Breast epithelium (tissue), 4 donors: ENCODE measurements around the gene ZNF512B. TPM values are rescaled to one million over a fixed set of nuclear protein-coding genes. Genes with fewer than 3 reads are reported as not detected.

Source experiments
- DNase-seq, 2 donors: peaks; one replicate each; pipeline ENCODE4 v3.0.0-alpha.2; 2019; ENCODE audit warnings: low spot score in 2 of 2
- H3K27ac ChIP-seq, 2 donors: fragments of 200-600 bp; sonication (generic) in 1 of 2; one replicate each; pipeline ENCODE4 v1.5.1; 2016 to 2019; ENCODE audit warnings: mild to moderate bottlenecking in 1 of 2
- H3K27me3 ChIP-seq, 2 donors: fragments of 200-600 bp; sonication (generic) in 1 of 2; one replicate each; pipeline versions ENCODE4 v1.5.1 to v1.6.0; 2017 to 2019; ENCODE audit warnings: control low read depth in 1 of 2, mild to moderate bottlenecking in 1 of 2
- H3K36me3 ChIP-seq: fragments of 200-600 bp; one replicate; pipeline ENCODE4 v1.5.1; 2019
- H3K4me1 ChIP-seq, 2 donors: fragments of 200-600 bp; sonication (generic); one replicate each; pipeline ENCODE4 v1.5.1; 2016 to 2019; ENCODE audit warnings: control low read depth in 1 of 2
- H3K4me3 ChIP-seq, 3 donors: fragments of 200-600 bp; sonication (generic); 1 replicate in 2 of 3; 2 replicates in 1 of 3; pipeline ENCODE4 v1.5.1; 2016 to 2019; ENCODE audit warnings: mild to moderate bottlenecking in 3 of 3, moderate library complexity in 2 of 3
- H3K9me3 ChIP-seq, 2 donors: fragments of 200-600 bp; sonication (generic) in 1 of 2; one replicate each; pipeline ENCODE4 v1.5.1; 2016 to 2019; ENCODE audit warnings: control low read depth in 1 of 2
- CTCF ChIP-seq, 3 donors: fragments of 450-650 bp; IDR thresholded peaks; one replicate each; pipeline ENCODE4 v1.5.1; 2016 to 2017; ENCODE audit warnings: antibody characterized with exemption in 3 of 3, mild to moderate bottlenecking in 3 of 3, moderate library complexity in 3 of 3
- POLR2A ChIP-seq: fragments of 450-650 bp; IDR thresholded peaks from one replicate; pipeline ENCODE4 v1.6.1; 2016; ENCODE audit warnings: antibody characterized with exemption, mild to moderate bottlenecking, moderate library complexity
- POLR2AphosphoS5 ChIP-seq, 3 donors: sonication (generic); formaldehyde crosslinking; IDR thresholded peaks; one replicate each; pipeline ENCODE4 v1.6.1; 2017; ENCODE audit warnings: antibody characterized with exemption in 3 of 3
- intact Hi-C: fragments of 100-400 bp; cut with DNase I; formaldehyde crosslinking; loops from one replicate; pipeline ENCODE4 v1.15.1; 2023; ENCODE audit warnings: low total_unique reads
- total RNA-seq, 3 donors: library from RNA; depleted of rRNA; stranded (reverse); fragments of >200 nt; gene quantifications; one replicate each; pipeline ENCODE4 v1.1.0, GENCODE V29; 2016

The ZNF512B gene
- total RNA-seq, 3 donors from 2014 or later: 5.8 to 12.7 (median 9.2) TPM

GRCh38 chr20:63942250-63942951 is 27.3 kb downstream of the ZNF512B start:
- no peak for TF ChIP-seq POLR2A
- TF ChIP-seq POLR2AphosphoS5 (IDR thresholded peaks at IDR 0.05): no peak
- no peak for TF ChIP-seq CTCF (IDR thresholded peaks at IDR 0.05)
- H3K4me1 ChIP-seq: peaks cover 4 to 7% of the 10 kb centered on the region in 2 donors
- H3K27me3 ChIP-seq: no peaks in the 10 kb centered on the region
- intact Hi-C loops: no loop called here
- H3K36me3 ChIP-seq: peaks cover 10% of the 10 kb centered on the region
- no peaks in the 10 kb centered on the region for H3K9me3 ChIP-seq
- peak overlapping the region; percentile 81 to 88 for H3K27ac ChIP-seq
- DNase-seq: no peak
- H3K4me3 ChIP-seq: peak overlapping the region in 2 of 3 donors; percentile 9 to 44

- Histone ChIP-seq H3K9me3 (no peaks in the 10 kb centered on the region), H3K4me3 (no peak overlapping the region), H3K27ac (peak overlapping the region; percentile 52 to 71), H3K27me3 (no peaks in the 10 kb centered on the region), H3K4me1 (peaks cover 4 to 7% of the 10 kb centered on the region in 2 donors), H3K36me3 (peaks cover 10% of the 10 kb centered on the region)
- no peak for TF ChIP-seq POLR2A
- no peak for TF ChIP-seq POLR2AphosphoS5 (IDR thresholded peaks at IDR 0.05)
- no peak for TF ChIP-seq CTCF (IDR thresholded peaks at IDR 0.05)
- intact Hi-C loops: no loop called here
- no peak for DNase-seq
These were observed 28.2 kb downstream of the ZNF512B start for GRCh38 chr20:63941282-63942081.

- Histone ChIP-seq H3K36me3 (peaks cover 10% of the 10 kb centered on the region), H3K9me3 (no peaks in the 10 kb centered on the region), H3K27me3 (no peaks in the 10 kb centered on the region), H3K4me3 (no peak overlapping the region), H3K4me1 (peaks cover 4 to 7% of the 10 kb centered on the region in 2 donors), H3K27ac (no peak overlapping the region)
- no peak for DNase-seq
- TF ChIP-seq CTCF (IDR thresholded peaks at IDR 0.05) (no peak), POLR2A (no peak), POLR2AphosphoS5 (IDR thresholded peaks at IDR 0.05) (no peak)
- intact Hi-C loops: no loop called here
These were observed 29.1 kb downstream of the ZNF512B start for GRCh38 chr20:63940472-63941266.

GRCh38 chr20:63940071-63940471 is 29.7 kb downstream of the ZNF512B start:
- no peak overlapping the region for H3K27ac ChIP-seq
- TF ChIP-seq CTCF (IDR thresholded peaks at IDR 0.05) (no peak), POLR2AphosphoS5 (IDR thresholded peaks at IDR 0.05) (no peak), POLR2A (no peak)
- peaks cover 10% of the 10 kb centered on the region for H3K36me3 ChIP-seq
- H3K9me3 ChIP-seq: no peaks in the 10 kb centered on the region
- intact Hi-C loops: no loop called here
- H3K27me3 ChIP-seq: no peaks in the 10 kb centered on the region
- H3K4me3 ChIP-seq: no peak overlapping the region
- peaks cover 4 to 7% of the 10 kb centered on the region in 2 donors for H3K4me1 ChIP-seq
- DNase-seq: no peak
